Smooth muscle cell (in vitro differentiated cells): ENCODE data around the gene APOA5. TPM values are rescaled to one million over a fixed set of nuclear protein-coding genes. Genes with fewer than 3 reads are reported as not detected.
"Not testable (repeated sequence)": the region's sequence is repeated elsewhere in the genome, so short reads cannot be mapped to it uniquely, and the experiment has no call there.

Source experiments
- DNase-seq: peaks from one replicate; lab custom pipeline; 2025; ENCODE audit not compliant: unreplicated experiment; lab: John Stamatoyannopoulos, UW
- H2AFZ ChIP-seq: fragments of 200-600 bp; sonication (generic); 2 replicates; pipeline ENCODE4 v1.6.0; 2016; ENCODE audit warnings: antibody characterized with exemption, low read depth, mild to moderate bottlenecking
- H3F3A ChIP-seq: fragments of 200-600 bp; sonication (generic); 2 replicates; pipeline ENCODE4 v1.6.0; 2017; ENCODE audit warnings: antibody characterized with exemption, low read depth
- H3K27ac ChIP-seq: fragments of 200-600 bp; sonication (generic); 2 replicates; pipeline ENCODE4 v1.5.1; 2016; ENCODE audit warnings: low read depth, mild to moderate bottlenecking
- H3K27me3 ChIP-seq: fragments of 200-600 bp; sonication (generic); 2 replicates; pipeline ENCODE4 v1.6.1; 2016; ENCODE audit warnings: low read depth, mild to moderate bottlenecking
- H3K36me3 ChIP-seq: fragments of 200-600 bp; sonication (generic); 2 replicates; pipeline ENCODE4 v1.5.1; 2016; ENCODE audit warnings: low read depth
- H3K4me1 ChIP-seq: fragments of 200-600 bp; sonication (generic); 2 replicates; pipeline ENCODE4 v1.5.1; 2016; ENCODE audit warnings: low read depth
- H3K4me2 ChIP-seq: fragments of 200-600 bp; sonication (generic); 2 replicates; pipeline ENCODE4 v1.6.0; 2016; ENCODE audit warnings: mild to moderate bottlenecking
- H3K4me3 ChIP-seq: fragments of 200-600 bp; sonication (generic); 2 replicates; pipeline ENCODE4 v1.5.1; 2016; ENCODE audit warnings: mild to moderate bottlenecking
- H3K79me2 ChIP-seq: fragments of 200-600 bp; sonication (generic); 2 replicates; pipeline ENCODE4 v1.6.0; 2016; ENCODE audit warnings: low read depth, mild to moderate bottlenecking
- H3K9ac ChIP-seq: fragments of 200-600 bp; sonication (generic); 2 replicates; pipeline ENCODE4 v1.6.0; 2016; ENCODE audit warnings: low read depth
- H3K9me3 ChIP-seq: fragments of 200-600 bp; sonication (generic); replicated peaks from 2 replicates; pipeline ENCODE4 v1.5.1; 2016; ENCODE audit warnings: low read depth
- H4K20me1 ChIP-seq: fragments of 200-600 bp; sonication (generic); 2 replicates; pipeline ENCODE4 v1.6.0; 2016; ENCODE audit warnings: low read depth
- WGBS: methylation state at CpG from one replicate; pipeline ENCODE4 v1.1.7; 2016; ENCODE audit warnings: low lambda C conversion rate; 5-methylcytosine and 5-hydroxymethylcytosine counted together
- polyA plus RNA-seq: library from polyadenylated mRNA; unstranded; fragments of >200 nt; fragmentation: Nextera tagmentation; extraction: Ambion mirVana; gene quantifications from 2 replicates; pipeline ENCODE4 v1.2.1, GENCODE V29; 2016
- total RNA-seq: library from RNA; depleted of rRNA; stranded (reverse); fragments of >200 nt; gene quantifications from 2 replicates; pipeline ENCODE4 v1.2.3, GENCODE V29; 2014
- TF ChIP-seq, protein P1 (sequence below): fragments of 200-600 bp; sonication (generic); IDR thresholded peaks from 2 replicates; pipeline ENCODE4 v1.5.1; 2017; ENCODE audit warnings: borderline replicate concordance, mild to moderate bottlenecking, antibody characterized with exemption; ENCODE audit not compliant: insufficient read depth, poor library complexity, severe bottlenecking

APOA5 gene
- total and polyA plus RNA-seq, 2 experiments from 2014 or later: not detected

DNA sequence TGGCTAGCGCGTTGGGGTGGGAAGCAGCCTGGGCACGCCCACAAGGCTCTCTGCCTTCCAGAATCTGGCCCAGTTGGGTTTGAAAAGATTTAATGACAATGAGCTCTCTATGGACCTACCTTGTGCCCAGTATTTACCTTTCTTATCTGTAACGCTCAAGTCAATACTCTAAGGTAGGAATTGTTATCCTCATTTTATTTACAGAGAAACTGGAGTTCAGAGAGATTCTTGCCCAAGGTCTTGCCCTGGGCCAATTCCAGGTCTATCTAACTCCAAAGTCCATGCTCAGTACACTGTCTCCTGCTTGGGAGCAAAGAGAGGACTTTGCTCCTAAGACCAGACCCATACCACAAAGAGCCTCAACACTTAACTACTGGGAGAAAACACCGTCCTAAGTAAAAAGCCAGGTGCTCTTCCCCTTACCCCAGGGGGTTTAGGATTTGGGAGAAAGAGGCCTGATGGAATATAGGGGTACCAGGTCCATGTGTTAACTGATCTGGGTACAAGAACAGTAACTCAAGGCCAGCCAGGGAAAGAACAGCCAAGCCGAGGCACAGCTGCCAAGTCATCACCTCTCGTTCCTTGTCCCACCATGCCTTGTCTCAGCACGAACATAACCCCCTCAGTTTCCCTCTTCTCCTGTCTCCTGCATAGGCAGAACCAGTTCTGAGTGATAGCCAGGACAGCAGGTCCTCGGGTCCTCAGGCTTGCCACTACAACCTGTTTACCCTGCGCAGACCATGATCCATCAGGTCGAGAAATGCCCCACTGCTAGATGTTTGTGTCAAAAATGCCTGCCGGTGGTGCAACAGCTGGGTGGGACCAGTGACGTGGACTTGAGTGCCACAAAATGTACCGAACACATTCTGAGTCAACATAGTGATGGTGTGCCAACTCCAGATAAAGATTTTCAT, 16.8 kb upstream of the APOA5 start:
- Histone ChIP-seq H3K27ac (no peak overlapping the region), H3K79me2 (no peaks in the 10 kb centered on the region), H3F3A (no peaks in the 10 kb centered on the region), H3K4me2 (no peak overlapping the region), H3K9me3 (no peaks in the 10 kb centered on the region), H2AFZ (no peak overlapping the region), H4K20me1 (no peaks in the 10 kb centered on the region), H3K27me3 (no peaks in the 10 kb centered on the region), H3K4me1 (no peaks in the 10 kb centered on the region), H3K36me3 (no peaks in the 10 kb centered on the region), H3K4me3 (no peak overlapping the region), H3K9ac (no peak overlapping the region)
- WGBS: 86% methylated on average over 14 of the region's 14 CpGs
- TF ChIP-seq, protein P1, sequence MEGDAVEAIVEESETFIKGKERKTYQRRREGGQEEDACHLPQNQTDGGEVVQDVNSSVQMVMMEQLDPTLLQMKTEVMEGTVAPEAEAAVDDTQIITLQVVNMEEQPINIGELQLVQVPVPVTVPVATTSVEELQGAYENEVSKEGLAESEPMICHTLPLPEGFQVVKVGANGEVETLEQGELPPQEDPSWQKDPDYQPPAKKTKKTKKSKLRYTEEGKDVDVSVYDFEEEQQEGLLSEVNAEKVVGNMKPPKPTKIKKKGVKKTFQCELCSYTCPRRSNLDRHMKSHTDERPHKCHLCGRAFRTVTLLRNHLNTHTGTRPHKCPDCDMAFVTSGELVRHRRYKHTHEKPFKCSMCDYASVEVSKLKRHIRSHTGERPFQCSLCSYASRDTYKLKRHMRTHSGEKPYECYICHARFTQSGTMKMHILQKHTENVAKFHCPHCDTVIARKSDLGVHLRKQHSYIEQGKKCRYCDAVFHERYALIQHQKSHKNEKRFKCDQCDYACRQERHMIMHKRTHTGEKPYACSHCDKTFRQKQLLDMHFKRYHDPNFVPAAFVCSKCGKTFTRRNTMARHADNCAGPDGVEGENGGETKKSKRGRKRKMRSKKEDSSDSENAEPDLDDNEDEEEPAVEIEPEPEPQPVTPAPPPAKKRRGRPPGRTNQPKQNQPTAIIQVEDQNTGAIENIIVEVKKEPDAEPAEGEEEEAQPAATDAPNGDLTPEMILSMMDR: no peak
- no peak for DNase-seq

DNA sequence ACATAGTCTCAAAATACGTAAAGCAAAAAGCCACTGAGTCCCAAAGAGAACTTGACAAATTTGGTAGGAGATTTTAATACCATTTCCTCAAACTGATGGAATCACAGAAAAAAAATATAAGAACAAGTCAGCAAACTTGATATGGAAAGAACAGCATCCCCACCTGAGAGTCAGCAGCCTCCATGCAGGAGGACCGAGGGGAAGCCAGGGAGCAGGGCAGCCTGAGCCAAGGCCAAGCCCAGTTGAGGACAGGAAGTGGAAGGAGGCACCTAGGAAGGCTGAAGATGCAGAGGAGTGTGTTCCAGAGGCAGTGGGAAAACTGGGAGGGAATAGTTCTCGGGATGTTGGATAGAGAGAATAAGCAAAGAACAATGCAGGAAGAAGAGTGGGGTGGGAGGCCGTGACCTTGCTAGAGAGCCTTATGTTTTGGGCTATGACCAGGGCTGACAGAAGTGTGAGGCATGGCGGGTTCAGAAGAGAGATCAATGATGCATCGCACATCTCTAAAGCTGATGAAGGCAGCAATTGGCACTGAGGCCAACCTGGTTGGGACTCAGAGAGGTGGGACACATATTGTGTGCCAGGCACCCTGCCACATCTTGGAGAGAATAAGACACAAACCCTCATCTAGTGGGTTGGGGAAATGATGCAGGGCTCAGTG, 16.1 kb upstream of the APOA5 start:
- 92% methylated on average over 6 of the region's 6 CpGs for WGBS
- Histone ChIP-seq H3K36me3 (no peaks in the 10 kb centered on the region), H3F3A (no peaks in the 10 kb centered on the region), H3K27me3 (no peaks in the 10 kb centered on the region), H4K20me1 (no peaks in the 10 kb centered on the region), H3K9ac (no peak overlapping the region), H3K4me3 (no peak overlapping the region), H3K4me1 (no peaks in the 10 kb centered on the region), H3K79me2 (no peaks in the 10 kb centered on the region), H3K27ac (no peak overlapping the region), H3K4me2 (no peak overlapping the region), H3K9me3 (no peaks in the 10 kb centered on the region), H2AFZ (no peak overlapping the region)
- TF ChIP-seq, protein P1: no peak
- no peak for DNase-seq

GRCh38 chr11:116804001-116804400, 12.3 kb upstream of the APOA5 start:
- no peak overlapping the region for H3K9ac ChIP-seq
- H2AFZ ChIP-seq: no peak overlapping the region
- no peak for DNase-seq
- H3K4me3 ChIP-seq: no peak overlapping the region
- no peaks in the 10 kb centered on the region for H3K79me2 ChIP-seq
- H3F3A ChIP-seq: no peaks in the 10 kb centered on the region
- 79% methylated on average over 3 of the region's 3 CpGs for whole genome bisulfite sequencing
- no peaks in the 10 kb centered on the region for H3K27me3 ChIP-seq
- H3K4me1 ChIP-seq: no peaks in the 10 kb centered on the region
- TF ChIP-seq, protein P1: no peak
- no peaks in the 10 kb centered on the region for H4K20me1 ChIP-seq
- H3K4me2 ChIP-seq: no peak overlapping the region
- H3K27ac ChIP-seq: no peak overlapping the region
- H3K36me3 ChIP-seq: no peaks in the 10 kb centered on the region
- no peaks in the 10 kb centered on the region for H3K9me3 ChIP-seq

GRCh38 chr11:116801662-116802061, 10.0 kb upstream of the APOA5 start:
- not testable (repeated sequence) for H3F3A ChIP-seq, H3K27me3 ChIP-seq, H3K36me3 ChIP-seq, H3K9me3 ChIP-seq, H3K4me2 ChIP-seq, H2AFZ ChIP-seq, H3K79me2 ChIP-seq, DNase-seq, H4K20me1 ChIP-seq, H3K4me3 ChIP-seq, H3K27ac ChIP-seq, H3K9ac ChIP-seq, H3K4me1 ChIP-seq
